ENCODE measurements around the gene RUFY4.
"Not testable (repeated sequence)": the region's sequence is repeated elsewhere in the genome, so short reads cannot be mapped to it uniquely, and the experiment has no call there.

The RUFY4 gene

GRCh38 chr2:218031771-218032257 is 37.2 kb upstream of the RUFY4 start:
- no peak for DNase-seq

GRCh38 chr2:218032336-218033171 is 36.5 kb upstream of the RUFY4 start:
- DNase-seq: no peak

- DNase-seq: no peak
Observed at GRCh38 chr2:218033208-218033589, 35.9 kb upstream of the RUFY4 start.

- no peak for DNase-seq
Observed at GRCh38 chr2:218033590-218034496, 35.2 kb upstream of the RUFY4 start.

GRCh38 chr2:218034497-218035213 is 34.4 kb upstream of the RUFY4 start:
- DNase-seq: not testable (repeated sequence)

GRCh38 chr2:218035463-218036100 is 33.5 kb upstream of the RUFY4 start:
- DNase-seq: no peak

- no peak for DNase-seq
Observed at GRCh38 chr2:218036371-218036770, 32.7 kb upstream of the RUFY4 start.

- DNase-seq: no peak
Observed at GRCh38 chr2:218039171-218039570, 29.9 kb upstream of the RUFY4 start.

- no peak for DNase-seq
Observed at GRCh38 chr2:218040883-218041282, 28.2 kb upstream of the RUFY4 start.

GRCh38 chr2:218041302-218042168 is 27.5 kb upstream of the RUFY4 start:
- DNase-seq: no peak

GRCh38 chr2:218043100-218043499 is 26.0 kb upstream of the RUFY4 start:
- DNase-seq: no peak

GRCh38 chr2:218043701-218044109 is 25.3 kb upstream of the RUFY4 start:
- DNase-seq: no peak

- not testable (repeated sequence) for DNase-seq
Observed at GRCh38 chr2:218044599-218044998, 24.5 kb upstream of the RUFY4 start.

- DNase-seq: no peak
Observed at GRCh38 chr2:218046238-218046637, 22.8 kb upstream of the RUFY4 start.

GRCh38 chr2:218047536-218048225 is 21.4 kb upstream of the RUFY4 start:
- no peak for DNase-seq

GRCh38 chr2:218051903-218052302 is 17.1 kb upstream of the RUFY4 start:
- no peak for DNase-seq

GRCh38 chr2:218059289-218059688 is 9.8 kb upstream of the RUFY4 start:
- no peak for DNase-seq

- DNase-seq: no peak
Observed at GRCh38 chr2:218060118-218060517, 8.9 kb upstream of the RUFY4 start.

GRCh38 chr2:218060950-218061660 is 7.9 kb upstream of the RUFY4 start:
- DNase-seq: no peak

- no peak for DNase-seq
Observed at GRCh38 chr2:218063486-218063885, 5.6 kb upstream of the RUFY4 start.

Data from cerebellar nuclear complex (tissue), 1 donor.